MCF 10A (cell line): Measurements from ENCODE around the gene NAP1L4. TPM values are rescaled to one million over a fixed set of nuclear protein-coding genes. Genes with fewer than 3 reads are reported as not detected.
A peak's percentile ranks its signal among the peaks of the same experiment; 100 is the strongest.

Source experiments
- BruUV-seq: library from RNA; stranded (reverse); fragments of 400-500 nt; replicated peaks from 2 replicates; lab custom pipeline; 2021; lab: Mats Ljungman, UMichigan
- CTCF ChIA-PET: fragments of 300-600 bp; sonication (Branson Sonifier 250); formaldehyde crosslinking; extraction: SDS; loops from one replicate; lab custom pipeline; 2021; ENCODE audit warnings: antibody characterized with exemption, inconsistent platforms; lab: Yijun Ruan, JAX
- POLR2A ChIA-PET: fragments of 300-600, 350-650 bp; sonication (Branson Sonifier 250); formaldehyde crosslinking; extraction: SDS; loops from one replicate; lab custom pipeline; 2020; ENCODE audit warnings: antibody characterized with exemption, inconsistent platforms; lab: Yijun Ruan, JAX
- DNase-seq: peaks from one replicate; pipeline ENCODE4 v3.0.0-alpha.2; 2018; ENCODE audit not compliant: unreplicated experiment
- H3K27ac Mint-ChIP-seq: one replicate; pipeline ENCODE4 v1.8.0; 2022; ENCODE audit warnings: mild to moderate bottlenecking, low read depth, mixed read lengths; ENCODE audit not compliant: unreplicated experiment
- H3K27me3 Mint-ChIP-seq: one replicate; pipeline ENCODE4 v1.8.0; 2022; ENCODE audit warnings: mixed read lengths; ENCODE audit not compliant: insufficient read depth, unreplicated experiment
- H3K36me3 Mint-ChIP-seq: one replicate; pipeline ENCODE4 v1.8.0; 2022; ENCODE audit warnings: mild to moderate bottlenecking, moderate library complexity, mixed read lengths; ENCODE audit not compliant: insufficient read depth, unreplicated experiment
- H3K4me1 Mint-ChIP-seq: one replicate; pipeline ENCODE4 v1.8.0; 2022; ENCODE audit warnings: mixed read lengths; ENCODE audit not compliant: insufficient read depth, unreplicated experiment
- H3K4me3 Mint-ChIP-seq: one replicate; pipeline ENCODE4 v1.8.0; 2022; ENCODE audit warnings: mild to moderate bottlenecking, moderate library complexity, mixed read lengths; ENCODE audit not compliant: unreplicated experiment
- H3K9me3 Mint-ChIP-seq: one replicate; pipeline ENCODE4 v1.8.0; 2022; ENCODE audit warnings: mixed read lengths; ENCODE audit not compliant: unreplicated experiment
- CTCF ChIP-seq: fragments of 200-600 bp; IDR thresholded peaks from one replicate; pipeline ENCODE4 v1.8.0; 2022; ENCODE audit warnings: antibody characterized with exemption, mild to moderate bottlenecking; ENCODE audit not compliant: unreplicated experiment
- intact Hi-C: fragments of 100-400 bp; cut with micrococcal nuclease; formaldehyde crosslinking; loops from 2 replicates; pipeline ENCODE4 v1.14.1; 2022
- total RNA-seq: library from RNA; stranded (reverse); gene quantifications from 2 replicates; pipeline ENCODE4 v1.2.3, GENCODE V29; 2022

The NAP1L4 gene
- total RNA-seq, 1 experiment from 2014 or later, result 103 TPM

GRCh38 chr11:2924821-2925675 is 67.1 kb downstream of the NAP1L4 start:
- DNase-seq, result no peak
- Mint-ChIP-seq H3K27me3 (no peaks in the 10 kb centered on the region), H3K36me3 (no peaks in the 10 kb centered on the region), H3K9me3 (no peaks in the 10 kb centered on the region), H3K4me3 (no peak overlapping the region), H3K27ac (no peak overlapping the region), H3K4me1 (peaks cover 9% of the 10 kb centered on the region)
- POLR2A ChIA-PET, result interaction anchor here (0.7 to 1.0 kb wide), 3 partner anchors 8 to 21 kb away, joined by 3 read pairs; no protein-coding TSS in a partner anchor
- no TSS peak for BruUV-seq
- TF ChIP-seq CTCF, result no peak
- CTCF ChIA-PET, result interaction anchor here (0.6 to 1.1 kb wide), 5 partner anchors 9 to 113 kb away, joined by 3 read pairs; no protein-coding TSS in a partner anchor
- intact Hi-C loops, result no loop called here

- H3K36me3 Mint-ChIP-seq, result no peaks in the 10 kb centered on the region
- no TSS peak for BruUV-seq
- H3K4me1 Mint-ChIP-seq, result peaks cover 9% of the 10 kb centered on the region
- POLR2A ChIA-PET, result interaction anchor here (0.7 to 1.0 kb wide), 3 partner anchors 9 to 20 kb away, joined by 3 read pairs; no protein-coding TSS in a partner anchor
- intact Hi-C loops, result no loop called here
- peak; percentile 65 for DNase-seq
- H3K27me3 Mint-ChIP-seq, result no peaks in the 10 kb centered on the region
- no peak overlapping the region for H3K4me3 Mint-ChIP-seq
- H3K9me3 Mint-ChIP-seq, result no peaks in the 10 kb centered on the region
- H3K27ac Mint-ChIP-seq, result no peak overlapping the region
- no peak for TF ChIP-seq CTCF
- CTCF ChIA-PET, result interaction anchor here (1.1 kb wide), 1 partner anchor 9 kb away, joined by 3 read pairs; no protein-coding TSS in a partner anchor
These were observed 67.7 kb downstream of the NAP1L4 start for GRCh38 chr11:2924381-2924780.

- Mint-ChIP-seq H3K27me3 (no peaks in the 10 kb centered on the region), H3K27ac (no peak overlapping the region), H3K4me1 (peaks cover 9% of the 10 kb centered on the region), H3K4me3 (no peak overlapping the region), H3K9me3 (no peaks in the 10 kb centered on the region), H3K36me3 (peaks cover 4% of the 10 kb centered on the region)
- ChIA-PET CTCF (no interaction called here), POLR2A (interaction anchor here (0.6 to 1.3 kb wide), 3 partner anchors 9 to 104 kb away, joined by 3 read pairs; no protein-coding TSS in a partner anchor)
- BruUV-seq, result no TSS peak
- no peak for TF ChIP-seq CTCF
- DNase-seq, result no peak
- intact Hi-C loops, result no loop called here
These were observed 68.4 kb downstream of the NAP1L4 start for GRCh38 chr11:2923446-2924375.
